GM18951 (cell line): ENCODE measurements around the gene EEF1AKMT2.
A peak's percentile ranks its signal among the peaks of the same experiment; 100 is the strongest.

Experiments
- POLR2A ChIP-seq: IDR thresholded peaks from 4 replicates; pipeline ENCODE4 v1.6.1; 2011; ENCODE audit warnings: mild to moderate bottlenecking; ENCODE audit not compliant: insufficient read length, insufficient read depth; ENCODE audit errors: extremely low read depth
- in situ Hi-C: fragments of 300-500 bp; cut with MboI; formaldehyde crosslinking; loops from one replicate; pipeline ENCODE4 v1.12.0; 2022; ENCODE audit warnings: low sequenced_read_pairs, mixed read lengths, inconsistent platforms; ENCODE audit not compliant: unreplicated experiment

Gene EEF1AKMT2

GRCh38 chr10:124747745-124748144 is 43.9 kb downstream of the EEF1AKMT2 start:
- no peak for TF ChIP-seq POLR2A
- in situ Hi-C loops = loop anchor here (10.0 kb wide), 1 partner anchor 213 kb away; no protein-coding TSS in a partner anchor

GRCh38 chr10:124746992-124747391 is 44.7 kb downstream of the EEF1AKMT2 start:
- TF ChIP-seq POLR2A = no peak
- in situ Hi-C loops = loop anchor here (10.0 kb wide), 1 partner anchor 212 kb away; no protein-coding TSS in a partner anchor

- in situ Hi-C loops = loop anchor here (10.0 kb wide), 1 partner anchor 212 kb away; no protein-coding TSS in a partner anchor
These were observed 45.2 kb downstream of the EEF1AKMT2 start for GRCh38 chr10:124746447-124746846.

GRCh38 chr10:124745673-124746072 is 46.0 kb downstream of the EEF1AKMT2 start:
- in situ Hi-C loops = loop anchor here (10.0 kb wide), 1 partner anchor 211 kb away; no protein-coding TSS in a partner anchor
- TF ChIP-seq POLR2A = no peak

GRCh38 chr10:124745252-124745651 is 46.4 kb downstream of the EEF1AKMT2 start:
- no peak for TF ChIP-seq POLR2A
- in situ Hi-C loops = loop anchor here (10.0 kb wide), 1 partner anchor 210 kb away; no protein-coding TSS in a partner anchor

- in situ Hi-C loops = loop anchor here (10.0 kb wide), 1 partner anchor 210 kb away; no protein-coding TSS in a partner anchor
- TF ChIP-seq POLR2A = peak; percentile 73
These were observed 47.3 kb downstream of the EEF1AKMT2 start, which contains the start of gene FAM53B for GRCh38 chr10:124744102-124745050. TSS of gene FAM53B (minus strand) at chr10:124744378. CDS start at chr10:124706713, 37,665 bp downstream.

- TF ChIP-seq POLR2A = no peak
- in situ Hi-C loops = loop anchor here (10.0 kb wide), 1 partner anchor 209 kb away; no protein-coding TSS in a partner anchor
These were observed 48.2 kb downstream of the EEF1AKMT2 start for GRCh38 chr10:124743191-124744101.

GRCh38 chr10:124742413-124743190 is 49.1 kb downstream of the EEF1AKMT2 start:
- in situ Hi-C loops = loop anchor here (10.0 kb wide), 1 partner anchor 208 kb away; no protein-coding TSS in a partner anchor

GRCh38 chr10:124741922-124742412 is 49.7 kb downstream of the EEF1AKMT2 start:
- TF ChIP-seq POLR2A = no peak
- in situ Hi-C loops = loop anchor here (10.0 kb wide), 1 partner anchor 207 kb away; no protein-coding TSS in a partner anchor

More at GRCh38 chr10:124742413-124743190, 49.1 kb downstream of the EEF1AKMT2 start:
- TF ChIP-seq POLR2A = no peak

GRCh38 chr10:124741281-124741921 is 50.3 kb downstream of the EEF1AKMT2 start:
- in situ Hi-C loops = loop anchor here (10.0 kb wide), 1 partner anchor 207 kb away; no protein-coding TSS in a partner anchor
- no peak for TF ChIP-seq POLR2A
